HFF-Myc (cell line): ENCODE results near the gene PAX2.

Experiments used
- DNase-seq: peaks from one replicate; pipeline ENCODE4 v3.0.0-alpha.2; 2011; ENCODE audit warnings: low read depth; ENCODE audit errors: extremely low read depth
- H3K4me3 ChIP-seq: replicated peaks from 2 replicates; pipeline ENCODE4 v1.5.1; 2011; ENCODE audit warnings: low read depth, mild to moderate bottlenecking, control low read depth, low read length
- TF ChIP-seq, protein P1 (sequence below): IDR thresholded peaks from 2 replicates; pipeline ENCODE4 v1.5.1; 2012; ENCODE audit warnings: mild to moderate bottlenecking, low read depth, low read length, control low read depth; ENCODE audit errors: missing control alignments

PAX2 gene

DNA sequence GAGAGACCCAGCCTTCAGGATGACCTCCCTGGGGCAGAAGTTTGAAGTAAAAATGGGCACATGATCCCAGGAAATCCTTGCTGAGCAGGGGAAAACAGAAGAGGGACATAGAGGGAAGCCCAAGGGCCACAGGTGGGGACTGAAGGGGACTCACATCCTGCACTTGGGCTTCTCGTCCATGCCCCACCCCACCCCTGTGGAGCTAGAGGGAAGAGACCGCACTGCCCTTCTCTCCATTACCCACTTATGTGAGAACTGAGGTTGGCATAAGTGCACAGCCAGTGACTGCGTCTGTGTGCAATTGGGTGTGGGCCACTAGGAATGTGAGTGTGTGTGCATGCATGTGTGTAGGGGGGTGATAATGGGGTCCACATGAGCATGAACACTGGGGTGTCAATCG lies 124.0 kb downstream of the PAX2 start:
- TF ChIP-seq, protein P1, sequence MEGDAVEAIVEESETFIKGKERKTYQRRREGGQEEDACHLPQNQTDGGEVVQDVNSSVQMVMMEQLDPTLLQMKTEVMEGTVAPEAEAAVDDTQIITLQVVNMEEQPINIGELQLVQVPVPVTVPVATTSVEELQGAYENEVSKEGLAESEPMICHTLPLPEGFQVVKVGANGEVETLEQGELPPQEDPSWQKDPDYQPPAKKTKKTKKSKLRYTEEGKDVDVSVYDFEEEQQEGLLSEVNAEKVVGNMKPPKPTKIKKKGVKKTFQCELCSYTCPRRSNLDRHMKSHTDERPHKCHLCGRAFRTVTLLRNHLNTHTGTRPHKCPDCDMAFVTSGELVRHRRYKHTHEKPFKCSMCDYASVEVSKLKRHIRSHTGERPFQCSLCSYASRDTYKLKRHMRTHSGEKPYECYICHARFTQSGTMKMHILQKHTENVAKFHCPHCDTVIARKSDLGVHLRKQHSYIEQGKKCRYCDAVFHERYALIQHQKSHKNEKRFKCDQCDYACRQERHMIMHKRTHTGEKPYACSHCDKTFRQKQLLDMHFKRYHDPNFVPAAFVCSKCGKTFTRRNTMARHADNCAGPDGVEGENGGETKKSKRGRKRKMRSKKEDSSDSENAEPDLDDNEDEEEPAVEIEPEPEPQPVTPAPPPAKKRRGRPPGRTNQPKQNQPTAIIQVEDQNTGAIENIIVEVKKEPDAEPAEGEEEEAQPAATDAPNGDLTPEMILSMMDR, result no peak

DNA sequence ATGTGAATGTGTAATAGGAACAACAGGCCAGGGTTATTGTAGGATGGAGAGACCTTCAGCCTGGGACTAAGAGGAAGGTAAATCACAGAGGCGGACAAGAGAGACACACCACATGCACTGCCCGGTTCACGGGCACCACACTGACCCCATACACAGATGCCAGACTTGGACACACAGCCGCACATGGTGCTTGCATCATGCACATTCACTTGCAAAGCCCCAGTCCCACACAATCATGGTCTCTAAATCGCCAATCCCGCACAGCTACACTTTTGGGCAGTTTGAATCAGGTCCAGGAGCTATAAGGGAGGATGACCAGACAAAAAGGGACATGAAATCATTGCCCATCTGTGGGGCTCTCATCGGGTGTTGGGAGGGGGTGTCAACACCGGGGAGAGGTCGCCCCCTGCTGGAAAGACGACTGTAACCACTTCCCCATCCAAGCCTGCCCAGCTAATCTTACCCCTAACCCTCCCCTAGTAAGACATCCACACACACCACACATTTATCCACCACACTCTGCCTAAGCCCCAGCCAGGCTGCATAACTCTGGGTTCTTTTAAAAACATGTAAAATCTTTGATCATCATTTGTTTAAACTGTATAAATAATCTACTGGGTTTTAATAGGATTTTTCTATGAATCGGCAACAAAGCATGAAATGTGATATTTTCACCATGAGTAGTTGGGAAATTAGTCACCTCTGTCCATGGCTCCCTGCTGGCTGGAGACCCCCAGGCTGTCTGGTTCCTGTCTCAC lies 126.8 kb downstream of the PAX2 start:
- TF ChIP-seq, protein P1, result peak; percentile 61

More for the DNA sequence above, 124.0 kb downstream of the PAX2 start:
- H3K4me3 ChIP-seq, result no peak overlapping the region
- no peak for DNase-seq

DNA sequence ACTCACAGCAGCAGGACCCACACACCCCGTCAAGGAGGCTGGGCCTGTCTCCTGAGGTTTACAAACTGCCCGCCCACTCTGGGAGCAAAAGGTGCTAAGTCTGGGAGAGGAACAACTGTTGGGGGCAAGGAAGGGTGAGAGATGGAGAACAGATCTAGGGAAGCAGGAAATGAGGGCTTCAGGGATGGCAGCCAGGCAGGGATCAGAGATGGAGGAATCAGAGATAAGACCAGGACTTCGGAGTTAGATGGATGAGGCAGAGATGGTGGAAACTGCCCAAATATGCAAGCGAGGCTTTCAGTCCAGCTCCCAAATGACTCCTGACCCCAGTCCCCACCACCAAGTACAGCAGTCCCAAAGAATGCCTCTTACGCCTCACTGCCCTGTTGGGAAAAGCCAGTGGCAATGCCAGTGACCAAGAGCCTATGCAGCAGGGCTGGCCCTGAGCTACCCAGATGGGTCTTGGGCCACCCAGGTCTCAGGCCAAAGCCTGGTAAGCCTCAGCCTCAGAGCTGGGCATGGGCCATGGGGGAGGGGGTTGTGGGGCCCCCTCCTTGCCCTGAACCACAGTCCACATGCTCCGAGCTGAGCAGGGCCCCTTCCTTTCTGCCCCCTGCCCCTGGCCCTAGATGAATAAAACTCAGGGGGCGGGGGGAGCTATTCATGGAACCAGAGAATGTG lies 127.9 kb downstream of the PAX2 start:
- no peak for DNase-seq
- TF ChIP-seq, protein P1, result no peak
- H3K4me3 ChIP-seq, result no peak overlapping the region

More for the DNA sequence above, 126.8 kb downstream of the PAX2 start:
- DNase-seq, result no peak
- H3K4me3 ChIP-seq, result no peak overlapping the region

DNA sequence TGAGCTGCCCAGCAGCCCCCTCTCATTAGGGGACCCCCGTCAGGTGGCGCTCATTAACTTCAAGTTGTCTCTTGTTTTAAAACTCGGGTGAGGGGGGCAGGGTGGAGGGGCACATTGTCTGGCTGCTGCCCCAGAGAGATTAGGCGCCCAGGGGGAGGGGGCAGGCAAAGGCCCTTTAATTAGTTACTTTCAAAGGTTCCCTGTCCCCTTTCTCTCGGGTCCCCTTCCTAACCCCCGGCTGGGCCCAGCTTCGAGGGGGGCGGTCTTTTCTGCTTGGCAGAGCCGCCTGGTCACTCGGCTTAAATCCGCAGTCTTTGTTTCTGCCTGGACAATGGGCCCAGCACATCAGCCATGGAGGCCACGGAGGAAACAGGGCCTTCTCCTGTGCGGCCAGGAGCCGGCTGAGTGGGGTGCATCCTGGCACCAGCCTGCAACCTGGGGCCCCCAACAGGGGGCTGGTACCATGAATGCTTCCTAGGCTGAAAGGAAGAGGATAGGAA lies 128.5 kb downstream of the PAX2 start:
- no peak overlapping the region for H3K4me3 ChIP-seq
- TF ChIP-seq, protein P1, result no peak
- no peak for DNase-seq

DNA sequence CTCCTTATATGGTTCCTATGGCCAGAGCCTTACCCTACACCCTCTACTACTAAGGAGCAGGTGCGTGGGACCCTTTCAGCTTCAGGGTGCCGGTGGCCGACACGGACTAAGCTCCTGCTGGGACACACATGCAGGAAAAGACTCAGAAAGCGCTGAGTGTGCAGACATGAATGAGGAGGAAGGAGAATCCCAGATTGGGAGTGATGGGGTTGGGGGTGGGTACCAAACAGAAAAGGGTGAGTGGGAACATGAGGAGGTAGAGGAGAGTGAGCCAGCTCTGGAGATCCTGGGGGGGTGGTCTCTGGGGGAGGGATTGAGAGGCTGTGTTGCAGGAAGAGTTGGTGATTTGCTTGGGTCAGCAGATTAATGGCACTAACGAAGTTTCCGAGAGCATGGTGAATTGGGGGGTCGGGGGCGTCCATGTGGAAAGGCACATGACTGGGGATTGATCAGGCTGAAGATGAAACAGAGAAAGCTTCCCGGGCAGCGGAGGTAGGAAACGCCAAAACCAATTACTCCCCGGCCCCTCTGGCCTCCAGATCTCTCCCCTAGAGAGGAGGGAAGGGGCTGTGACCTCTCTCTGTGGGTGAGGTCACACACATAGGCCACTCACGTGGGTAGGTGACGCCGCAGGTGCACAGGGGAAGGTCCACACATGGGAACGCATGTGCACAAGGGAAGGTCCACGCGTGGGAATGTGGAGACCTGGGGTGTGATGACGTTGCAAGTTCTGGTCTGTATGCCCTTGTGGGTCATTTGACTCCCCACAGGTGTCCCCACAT lies 129.5 kb downstream of the PAX2 start:
- TF ChIP-seq, protein P1, result no peak
- DNase-seq, result no peak

DNA sequence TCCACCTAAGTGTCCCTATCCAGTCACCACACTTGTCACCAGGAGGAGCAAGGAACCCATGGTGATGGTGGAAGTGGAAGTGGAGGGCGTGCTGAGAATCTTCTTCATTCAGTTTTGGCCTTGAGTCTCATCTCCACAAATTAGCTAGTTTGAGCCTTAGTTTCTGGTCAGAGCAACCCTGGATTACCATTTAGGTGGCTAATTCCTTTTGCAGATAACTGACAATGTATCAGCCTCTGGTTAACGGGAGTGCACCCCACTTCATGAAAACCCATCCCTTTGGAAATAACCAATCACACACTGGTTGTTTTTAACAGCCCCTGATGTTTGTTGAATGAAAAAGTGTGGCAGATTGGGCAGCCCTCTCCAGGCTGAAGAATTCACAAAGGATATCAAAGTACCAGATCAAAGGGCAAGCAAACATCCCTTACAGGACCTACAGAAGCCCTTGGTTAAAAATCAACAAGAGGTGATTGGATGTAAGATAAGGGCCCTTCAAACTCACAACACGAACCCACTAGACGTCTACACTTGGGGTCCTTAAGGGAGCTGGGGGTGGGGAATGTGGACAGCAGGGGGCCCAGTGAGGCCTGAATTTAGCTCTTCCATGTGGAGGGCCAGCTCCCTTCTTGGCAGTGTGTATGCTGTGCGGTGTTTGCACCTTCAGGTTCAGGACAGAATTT lies 130.2 kb downstream of the PAX2 start:
- TF ChIP-seq, protein P1, result no peak
- DNase-seq, result no peak
- no peak overlapping the region for H3K4me3 ChIP-seq

More for the DNA sequence above, 129.5 kb downstream of the PAX2 start:
- no peak overlapping the region for H3K4me3 ChIP-seq
